ENCODE data around the gene METTL9.

GRCh38 chr16:21584817-21585216, 14.6 kb upstream of the METTL9 start:
- TF ChIP-seq, protein P1, sequence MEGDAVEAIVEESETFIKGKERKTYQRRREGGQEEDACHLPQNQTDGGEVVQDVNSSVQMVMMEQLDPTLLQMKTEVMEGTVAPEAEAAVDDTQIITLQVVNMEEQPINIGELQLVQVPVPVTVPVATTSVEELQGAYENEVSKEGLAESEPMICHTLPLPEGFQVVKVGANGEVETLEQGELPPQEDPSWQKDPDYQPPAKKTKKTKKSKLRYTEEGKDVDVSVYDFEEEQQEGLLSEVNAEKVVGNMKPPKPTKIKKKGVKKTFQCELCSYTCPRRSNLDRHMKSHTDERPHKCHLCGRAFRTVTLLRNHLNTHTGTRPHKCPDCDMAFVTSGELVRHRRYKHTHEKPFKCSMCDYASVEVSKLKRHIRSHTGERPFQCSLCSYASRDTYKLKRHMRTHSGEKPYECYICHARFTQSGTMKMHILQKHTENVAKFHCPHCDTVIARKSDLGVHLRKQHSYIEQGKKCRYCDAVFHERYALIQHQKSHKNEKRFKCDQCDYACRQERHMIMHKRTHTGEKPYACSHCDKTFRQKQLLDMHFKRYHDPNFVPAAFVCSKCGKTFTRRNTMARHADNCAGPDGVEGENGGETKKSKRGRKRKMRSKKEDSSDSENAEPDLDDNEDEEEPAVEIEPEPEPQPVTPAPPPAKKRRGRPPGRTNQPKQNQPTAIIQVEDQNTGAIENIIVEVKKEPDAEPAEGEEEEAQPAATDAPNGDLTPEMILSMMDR (tag by site-specific recombination; IDR thresholded peaks at IDR 0.05), result no peak
- TF ChIP-seq, protein P2, sequence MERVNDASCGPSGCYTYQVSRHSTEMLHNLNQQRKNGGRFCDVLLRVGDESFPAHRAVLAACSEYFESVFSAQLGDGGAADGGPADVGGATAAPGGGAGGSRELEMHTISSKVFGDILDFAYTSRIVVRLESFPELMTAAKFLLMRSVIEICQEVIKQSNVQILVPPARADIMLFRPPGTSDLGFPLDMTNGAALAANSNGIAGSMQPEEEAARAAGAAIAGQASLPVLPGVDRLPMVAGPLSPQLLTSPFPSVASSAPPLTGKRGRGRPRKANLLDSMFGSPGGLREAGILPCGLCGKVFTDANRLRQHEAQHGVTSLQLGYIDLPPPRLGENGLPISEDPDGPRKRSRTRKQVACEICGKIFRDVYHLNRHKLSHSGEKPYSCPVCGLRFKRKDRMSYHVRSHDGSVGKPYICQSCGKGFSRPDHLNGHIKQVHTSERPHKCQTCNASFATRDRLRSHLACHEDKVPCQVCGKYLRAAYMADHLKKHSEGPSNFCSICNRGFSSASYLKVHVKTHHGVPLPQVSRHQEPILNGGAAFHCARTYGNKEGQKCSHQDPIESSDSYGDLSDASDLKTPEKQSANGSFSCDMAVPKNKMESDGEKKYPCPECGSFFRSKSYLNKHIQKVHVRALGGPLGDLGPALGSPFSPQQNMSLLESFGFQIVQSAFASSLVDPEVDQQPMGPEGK (tag by site-specific recombination; IDR thresholded peaks at IDR 0.05), result no peak
- TF ChIP-seq ZNF561 (tag by site-specific recombination; IDR thresholded peaks at IDR 0.05; ENCODE audit: borderline replicate concordance) (no peak), PBX3 (CRISPR knock-in tag; IDR thresholded peaks at IDR 0.05) (no peak), ZNF501 (tag by site-specific recombination; IDR thresholded peaks at IDR 0.05) (no peak), KLF16 (tag by site-specific recombination; IDR thresholded peaks at IDR 0.05) (no peak), ZNF24 (tag by site-specific recombination; IDR thresholded peaks at IDR 0.05) (no peak), ZBTB26 (tag by site-specific recombination; optimal IDR thresholded peaks at IDR 0.05) (no peak), ZNF274 (IDR thresholded peaks at IDR 0.05; ENCODE audit: low read length) (no peak), ZNF274 (tag by site-specific recombination; IDR thresholded peaks at IDR 0.05; ENCODE audit: borderline replicate concordance) (no peak), ZNF449 (tag by site-specific recombination; IDR thresholded peaks at IDR 0.05) (no peak)
